Suppressor macrophage treated with lipopolysaccharide for 4 hours (primary cell): ENCODE data around the gene FNDC3B.
A peak's percentile ranks its signal among the peaks of the same experiment; 100 is the strongest.

Source experiments
- DNase-seq: peaks from one replicate; pipeline ENCODE4 v3.0.0-alpha.2; 2020

FNDC3B gene

GRCh38 chr3:172195407-172195754 is 156.0 kb downstream of the FNDC3B start:
- DNase-seq: no peak

GRCh38 chr3:172197344-172197743 is 158.0 kb downstream of the FNDC3B start:
- no peak for DNase-seq

- DNase-seq: no peak
These were observed 159.1 kb downstream of the FNDC3B start for GRCh38 chr3:172198428-172198827.

- DNase-seq: no peak
These were observed 160.5 kb downstream of the FNDC3B start for GRCh38 chr3:172199850-172200369.

- peak; percentile 71 for DNase-seq
These were observed 161.9 kb downstream of the FNDC3B start for GRCh38 chr3:172201136-172201869.

GRCh38 chr3:172201870-172202236 is 162.5 kb downstream of the FNDC3B start:
- DNase-seq: peak; percentile 77

- no peak for DNase-seq
These were observed 163.4 kb downstream of the FNDC3B start for GRCh38 chr3:172202797-172203196.

GRCh38 chr3:172203522-172204258 is 164.3 kb downstream of the FNDC3B start:
- DNase-seq: no peak

GRCh38 chr3:172204716-172205115 is 165.3 kb downstream of the FNDC3B start:
- DNase-seq: no peak

GRCh38 chr3:172208586-172209332 is 169.4 kb downstream of the FNDC3B start:
- DNase-seq: no peak

GRCh38 chr3:172209333-172210321 is 170.2 kb downstream of the FNDC3B start:
- DNase-seq: no peak

GRCh38 chr3:172210355-172210754 is 171.0 kb downstream of the FNDC3B start:
- peak; percentile 75 for DNase-seq

- peak; percentile 40 for DNase-seq
These were observed 171.7 kb downstream of the FNDC3B start for GRCh38 chr3:172211123-172211522.

GRCh38 chr3:172213200-172213599 is 173.8 kb downstream of the FNDC3B start:
- DNase-seq: peak; percentile 34

- DNase-seq: no peak
These were observed 174.5 kb downstream of the FNDC3B start for GRCh38 chr3:172213904-172214303.

- DNase-seq: no peak
These were observed 176.9 kb downstream of the FNDC3B start for GRCh38 chr3:172216267-172216666.

GRCh38 chr3:172216911-172217310 is 177.5 kb downstream of the FNDC3B start:
- DNase-seq: no peak

- no peak for DNase-seq
These were observed 178.5 kb downstream of the FNDC3B start for GRCh38 chr3:172217877-172218276.

- DNase-seq: no peak
These were observed 179.3 kb downstream of the FNDC3B start for GRCh38 chr3:172218350-172219323.

- DNase-seq: no peak
These were observed 180.4 kb downstream of the FNDC3B start for GRCh38 chr3:172219750-172220149.

GRCh38 chr3:172221547-172221946 is 182.2 kb downstream of the FNDC3B start:
- DNase-seq: peak; percentile 53
